SK-N-SH (cell line): Measurements from ENCODE around the gene PDE4C. TPM values are rescaled to one million over a fixed set of nuclear protein-coding genes. Genes with fewer than 3 reads are reported as not detected.

Source experiments
- CTCF ChIA-PET: fragments of 300-600, 350-600 bp; formaldehyde crosslinking; extraction: SDS; loops from one replicate; lab custom pipeline; 2021; lab: Yijun Ruan, JAX
- POLR2A ChIA-PET: fragments of 350-600 bp; sonication (Branson Sonifier 250); formaldehyde crosslinking; extraction: SDS; loops from one replicate; lab custom pipeline; 2020; ENCODE audit warnings: antibody characterized with exemption, inconsistent platforms; lab: Yijun Ruan, JAX
- DNase-seq: peaks from one replicate; pipeline ENCODE4 v3.0.0; 2012
- H2AFZ ChIP-seq: fragments of 200-600 bp; sonication (generic); 2 replicates; pipeline ENCODE4 v1.8.1; 2016; ENCODE audit warnings: antibody characterized with exemption, mild to moderate bottlenecking, low read depth
- H3F3A ChIP-seq: fragments of 200-600 bp; sonication (generic); replicated peaks from 2 replicates; pipeline ENCODE3; 2016; ENCODE audit warnings: antibody characterized with exemption, mild to moderate bottlenecking; ENCODE audit not compliant: insufficient read depth
- H3K27ac ChIP-seq, 2 experiments: fragments of 200-500 bp in 1 of 2; fragments of 200-600 bp in 1 of 2; sonication (Bioruptor generic) in 1 of 2; sonication (generic), shearing (Covaris generic) in 1 of 2; 2 replicates each; pipeline versions ENCODE4 v1.5.1 to v1.6.1; 2014 to 2016; ENCODE audit warnings: low read depth in 2 of 2, inconsistent platforms in 1 of 2, low read length in 1 of 2, mild to moderate bottlenecking in 1 of 2, mixed read lengths in 1 of 2
- H3K27me3 ChIP-seq: fragments of 200-600 bp; sonication (generic), shearing (Covaris generic); 2 replicates; pipeline ENCODE4 v1.6.1; 2016; ENCODE audit warnings: mixed run types; ENCODE audit not compliant: insufficient read depth
- H3K36me3 ChIP-seq, 2 experiments: fragments of 200-500 bp in 1 of 2; fragments of 200-600 bp in 1 of 2; sonication (Bioruptor generic) in 1 of 2; sonication (generic) in 1 of 2; replicated peaks in 1 of 2; 2 replicates each; pipeline versions ENCODE3 to v1.5.1; 2014 to 2016; ENCODE audit warnings: low read length in 1 of 2, mild to moderate bottlenecking in 1 of 2; ENCODE audit not compliant: insufficient read depth in 2 of 2, control insufficient read depth in 1 of 2
- H3K4me1 ChIP-seq, 2 experiments: fragments of 200-500 bp in 1 of 2; fragments of 200-600 bp in 1 of 2; sonication (Bioruptor generic) in 1 of 2; sonication (generic), shearing (Covaris generic) in 1 of 2; 2 replicates each; pipeline versions ENCODE4 v1.5.1 to v1.6.1; 2014 to 2016; ENCODE audit warnings: low read depth in 1 of 2, low read length in 1 of 2, mixed run types in 1 of 2; ENCODE audit not compliant: insufficient read depth in 2 of 2, control insufficient read depth in 1 of 2
- H3K4me2 ChIP-seq: fragments of 200-600 bp; sonication (generic), shearing (Covaris generic); 2 replicates; pipeline ENCODE4 v1.6.1; 2017; ENCODE audit warnings: mixed run types
- H3K4me3 ChIP-seq, 2 experiments: fragments of 200-500 bp in 1 of 2; fragments of 200-600 bp in 1 of 2; sonication (Bioruptor generic) in 1 of 2; sonication (generic), shearing (Covaris generic) in 1 of 2; 2 replicates each; pipeline versions ENCODE4 v1.5.1 to v1.8.1; 2014 to 2016; ENCODE audit warnings: low read depth in 2 of 2, inconsistent platforms in 1 of 2, low read length in 1 of 2, mild to moderate bottlenecking in 1 of 2, mixed read lengths in 1 of 2, moderate library complexity in 1 of 2
- H3K79me2 ChIP-seq: fragments of 200-600 bp; sonication (generic); 2 replicates; pipeline ENCODE4 v1.8.1; 2017; ENCODE audit warnings: mild to moderate bottlenecking; ENCODE audit not compliant: insufficient read depth
- H3K9ac ChIP-seq: fragments of 200-600 bp; sonication (generic); 2 replicates; pipeline ENCODE4 v1.6.1; 2017; ENCODE audit warnings: mixed run types
- H3K9me2 ChIP-seq: fragments of 200-600 bp; sonication (generic); 2 replicates; pipeline ENCODE4 v1.6.1; 2017; ENCODE audit warnings: mixed run types
- H3K9me3 ChIP-seq: fragments of 200-600 bp; sonication (generic); 2 replicates; pipeline ENCODE4 v1.6.1; 2017; ENCODE audit warnings: mixed run types, mild to moderate bottlenecking, moderate library complexity
- H4K20me1 ChIP-seq: fragments of 200-600 bp; sonication (generic); 2 replicates; pipeline ENCODE4 v1.6.1; 2017; ENCODE audit warnings: mild to moderate bottlenecking, mixed run types; ENCODE audit not compliant: insufficient read depth
- CTCF ChIP-seq: fragments of 200-600 bp; sonication (generic); IDR thresholded peaks from 2 replicates; pipeline ENCODE4 v1.6.1; 2017; ENCODE audit warnings: antibody characterized with exemption, mild to moderate bottlenecking, moderate library complexity
- ELF1 ChIP-seq: IDR thresholded peaks from 2 replicates; pipeline ENCODE4 v1.4.0; 2012
- EZH2phosphoT487 ChIP-seq: fragments of 200-600 bp; sonication (generic); IDR thresholded peaks from 2 replicates; pipeline ENCODE4 v1.6.1; 2017; ENCODE audit warnings: low read depth, mixed run types, mild to moderate bottlenecking, antibody characterized with exemption, moderate library complexity, borderline replicate concordance
- GABPA ChIP-seq: IDR thresholded peaks from 2 replicates; pipeline ENCODE4 v1.4.0; 2012; ENCODE audit warnings: low read depth, mild to moderate bottlenecking
- GATA2 ChIP-seq: sonication (generic); formaldehyde crosslinking; IDR thresholded peaks from 2 replicates; pipeline ENCODE4 v1.5.0; 2020; ENCODE audit warnings: mild to moderate bottlenecking, missing genetic modification reagents
- MAX ChIP-seq: IDR thresholded peaks from 2 replicates; pipeline ENCODE4 v1.4.0; 2012; ENCODE audit warnings: low read depth
- MEF2A ChIP-seq: IDR thresholded peaks from 2 replicates; pipeline ENCODE4 v1.4.0; 2012; ENCODE audit warnings: low read depth, borderline replicate concordance
- NFIC ChIP-seq: IDR thresholded peaks from 2 replicates; pipeline ENCODE4 v1.4.0; 2012; ENCODE audit warnings: borderline replicate concordance
- NRF1 ChIP-seq: IDR thresholded peaks from 2 replicates; pipeline ENCODE4 v1.6.1; 2012; ENCODE audit warnings: low read depth, mild to moderate bottlenecking, low read length
- POLR2AphosphoS5 ChIP-seq: IDR thresholded peaks from 2 replicates; pipeline ENCODE4 v1.6.1; 2012; ENCODE audit warnings: low read depth, low read length
- REST ChIP-seq: IDR thresholded peaks from 2 replicates; pipeline ENCODE4 v1.6.1; 2012; ENCODE audit warnings: mild to moderate bottlenecking, low read depth, low read length, moderate library complexity
- RXRA ChIP-seq: IDR thresholded peaks from 2 replicates; pipeline ENCODE4 v1.4.0; 2012; ENCODE audit warnings: low read depth, mild to moderate bottlenecking, borderline replicate concordance
- SIN3A ChIP-seq: IDR thresholded peaks from 2 replicates; pipeline ENCODE4 v1.6.1; 2012; ENCODE audit warnings: low read depth, mild to moderate bottlenecking, low read length, moderate library complexity, borderline replicate concordance
- SMC3 ChIP-seq: IDR thresholded peaks from 2 replicates; pipeline ENCODE4 v1.6.1; 2012; ENCODE audit warnings: low read depth, low read length, improper control_type of control experiment
- TCF12 ChIP-seq: IDR thresholded peaks from 2 replicates; pipeline ENCODE4 v1.4.0; 2012
- ZBTB33 ChIP-seq: IDR thresholded peaks from 2 replicates; pipeline ENCODE4 v1.4.0; 2012; ENCODE audit warnings: low read depth, borderline replicate concordance
- WGBS: methylation state at CpG from one replicate; pipeline ENCODE4 v1.1.6; 2017; ENCODE audit warnings: low lambda C conversion rate; 5-methylcytosine and 5-hydroxymethylcytosine counted together
- polyA plus RNA-seq, 3 experiments: library from polyadenylated mRNA; depleted of rRNA; stranded (reverse); fragments of >200 nt; gene quantifications; 2 replicates each; pipeline ENCODE4 v1.2.3, GENCODE V29; 2012

The PDE4C gene
- polyA plus RNA-seq, 1 of the 3 experiments (the other 2 are of a cell fraction) = 0.36 TPM

GRCh38 chr19:18245297-18245696 lies 19.1 kb upstream of the PDE4C start:
- no peaks in the 10 kb centered on the region for H3K9me3 ChIP-seq
- H3K27me3 ChIP-seq = no peaks in the 10 kb centered on the region
- H3K4me2 ChIP-seq = no peak overlapping the region
- no peak overlapping the region for H3K27ac ChIP-seq
- H3F3A ChIP-seq = no peaks in the 10 kb centered on the region
- H3K9ac ChIP-seq = no peak overlapping the region
- ChIA-PET CTCF (interaction anchor here (0.6 to 8.1 kb wide), 9 partner anchors 9 to 174 kb away, joined by 3 to 46 read pairs (median 4); partner anchors contain the start of gene SSBP4), POLR2A (interaction anchor here (1.8 kb wide), 1 partner anchor 10 kb away, joined by 4 read pairs; no protein-coding TSS in a partner anchor)
- TF ChIP-seq ZBTB33 = no peak
- TF ChIP-seq RXRA = no peak
- TF ChIP-seq NFIC = no peak
- H3K9me2 ChIP-seq = no peaks in the 10 kb centered on the region
- H3K4me3 ChIP-seq = no peak overlapping the region
- WGBS = 17% methylated on average over 6 of the region's 7 CpGs
- no peaks in the 10 kb centered on the region for H3K79me2 ChIP-seq
- DNase-seq = no peak
- H4K20me1 ChIP-seq = no peaks in the 10 kb centered on the region
- H3K4me1 ChIP-seq = no peaks in the 10 kb centered on the region
- no peaks in the 10 kb centered on the region for H3K36me3 ChIP-seq
- no peak overlapping the region for H2AFZ ChIP-seq

GRCh38 chr19:18239303-18239702 lies 13.1 kb upstream of the PDE4C start:
- Histone ChIP-seq H3K36me3 (no peaks in the 10 kb centered on the region), H2AFZ (no peak overlapping the region), H3K4me1 (no peaks in the 10 kb centered on the region), H3K9me2 (no peaks in the 10 kb centered on the region), H3K9ac (no peak overlapping the region), H3K4me3 (no peak overlapping the region), H4K20me1 (no peaks in the 10 kb centered on the region), H3K4me2 (no peak overlapping the region), H3K9me3 (no peaks in the 10 kb centered on the region), H3K79me2 (no peaks in the 10 kb centered on the region), H3F3A (no peaks in the 10 kb centered on the region), H3K27me3 (no peaks in the 10 kb centered on the region), H3K27ac (no peak overlapping the region)
- CTCF ChIA-PET = interaction anchor here (0.7 to 5.4 kb wide), 4 partner anchors 10 to 126 kb away, joined by 3 to 46 read pairs (median 4); a partner anchor contains a TSS
- POLR2A ChIA-PET = no interaction called here
- no peak for DNase-seq
- WGBS = 34% methylated on average over 12 of the region's 12 CpGs
- TF ChIP-seq SMC3 = no peak
- no peak for TF ChIP-seq TCF12
- peak; percentile 96 for TF ChIP-seq REST
- TF ChIP-seq ELF1 = no peak
- no peak for TF ChIP-seq NRF1
- TF ChIP-seq ZBTB33 = no peak
- TF ChIP-seq CTCF = no peak
- no peak for TF ChIP-seq EZH2phosphoT487
- TF ChIP-seq MAX = peak; percentile 54
- TF ChIP-seq SIN3A = no peak
- no peak for TF ChIP-seq MEF2A
- TF ChIP-seq NFIC = no peak
- no peak for TF ChIP-seq GABPA
- TF ChIP-seq POLR2AphosphoS5 = no peak
- no peak for TF ChIP-seq GATA2 (CRISPR knock-in tag)
- no peak for TF ChIP-seq RXRA
